ENCODE results near the gene AADAT. TPM values are rescaled to one million over a fixed set of nuclear protein-coding genes. Genes with fewer than 3 reads are reported as not detected.

Gene AADAT
- total and polyA plus RNA-seq, 2 of the 8 experiments (the other 6 are each of a cell fraction or from before 2014, with no cell fraction given), result 6.1 to 7.7 TPM

DNA sequence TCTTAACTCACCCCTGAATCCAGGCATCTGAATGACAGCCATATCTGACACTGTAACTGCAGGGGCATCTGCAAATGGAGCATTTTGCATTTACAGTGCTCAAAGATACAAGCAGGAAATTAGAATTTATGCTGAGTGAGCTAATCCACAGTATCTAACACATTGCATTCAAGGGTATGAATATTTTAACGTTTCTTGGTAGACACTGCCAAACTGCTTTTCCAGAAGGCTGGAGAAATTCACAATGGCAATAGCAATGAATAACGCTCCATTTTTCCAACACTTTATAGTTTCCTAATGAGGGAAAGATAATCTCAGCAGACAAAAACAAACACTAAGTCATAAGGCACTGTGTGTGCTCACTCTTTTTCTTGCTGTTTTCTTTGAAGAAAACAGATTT lies 30.9 kb downstream of the AADAT start:
- Histone ChIP-seq H4K5ac (ENCODE audit: insufficient read length, low read depth, low read length) (no peak overlapping the region), H2BK5ac (ENCODE audit: low read depth, low read length) (no peak overlapping the region), H3K56ac (replicated peaks; ENCODE audit: insufficient read length, low read depth, low read length) (no peak overlapping the region), H3K23me2 (ENCODE audit: low read depth, low read length) (no peaks in the 10 kb centered on the region), H3K23ac (ENCODE audit: insufficient read length) (no peak overlapping the region), H3K18ac (ENCODE audit: extremely low read depth, low read length) (no peak overlapping the region), H2AFZ (ENCODE audit: low read length) (no peak overlapping the region), H2BK20ac (ENCODE audit: low read length) (no peak overlapping the region), H3K9ac (replicated peaks in 1 of 4; ENCODE audit: extremely low read depth in 1 of 4, low read depth in 3 of 4, low read length in 3 of 4) (no peak overlapping the region), H3K27ac (ENCODE audit: low read depth, low read length) (no peak overlapping the region), H4K20me1 (replicated peaks in 1 of 2; ENCODE audit: control insufficient read depth in 1 of 2, insufficient read depth in 2 of 2, low read length in 2 of 2) (no peaks in the 10 kb centered on the region), H2BK15ac (ENCODE audit: low read length) (no peak overlapping the region), H4K91ac (replicated peaks; ENCODE audit: insufficient read length, low read length) (no peak overlapping the region), H3K4me2 (ENCODE audit: insufficient read depth in 1 of 2, low read depth in 2 of 2, low read length in 2 of 2) (no peak overlapping the region), H3K27me3 (replicated peaks in 1 of 4; ENCODE audit: control insufficient read depth in 3 of 4, extremely low read depth in 1 of 4, insufficient read depth in 3 of 4, low read length in 3 of 4) (peaks cover 0 to 2% (median 0%) of the 10 kb centered on the region in 4 experiments; a peak in 1 of 7 replicates), H3K79me2 (ENCODE audit: control insufficient read depth in 1 of 2, insufficient read depth in 2 of 2, low read length in 2 of 2) (no peaks in the 10 kb centered on the region), H3K4me1 (replicated peaks in 1 of 4; ENCODE audit: control insufficient read depth in 3 of 4, insufficient read depth in 4 of 4, low read length in 3 of 4) (peaks cover 0 to 5% (median 0%) of the 10 kb centered on the region in 4 experiments; a peak in 1 of 7 replicates), H3K4ac (replicated peaks; ENCODE audit: insufficient read length, low read depth, low read length) (no peak overlapping the region), H2BK12ac (ENCODE audit: low read depth, low read length) (no peak overlapping the region), H2BK120ac (replicated peaks; ENCODE audit: low read depth, low read length) (no peak overlapping the region), H3K9me3 (ENCODE audit: insufficient read depth in 2 of 2, low read depth in 1 of 2, low read length in 1 of 2) (no peaks in the 10 kb centered on the region), H2AK5ac (ENCODE audit: low read depth, low read length) (no peak overlapping the region), H3K14ac (ENCODE audit: insufficient read length) (no peak overlapping the region), H3K79me1 (ENCODE audit: low read depth, low read length) (no peaks in the 10 kb centered on the region), H3K4me3 (ENCODE audit: extremely low read depth in 1 of 4, insufficient read depth in 2 of 4, low read depth in 3 of 4, low read length in 4 of 4) (no peak overlapping the region), H3K36me3 (ENCODE audit: control insufficient read depth in 2 of 4, insufficient read depth in 4 of 4, low read length in 3 of 4) (peaks cover 0 to 8% (median 1%) of the 10 kb centered on the region in 4 experiments; a peak in 3 of 8 replicates), H4K8ac (ENCODE audit: extremely low read depth, insufficient read depth, low read length) (no peak overlapping the region)
- ChIA-PET POLR2A (ENCODE audit: partially characterized antibody) (interaction anchor here (1.3 kb wide), 1 partner anchor 12 kb away, joined by 3 read pairs; no protein-coding TSS in a partner anchor), CTCF (ENCODE audit: partially characterized antibody) (interaction anchor here (1.0 to 1.8 kb wide), 5 partner anchors 9 to 249 kb away, joined by 3 to 6 read pairs (median 4); no protein-coding TSS in a partner anchor)
- 89% methylated on average over 2 of the region's 2 CpGs; no CpG with 5 or more reads in 1 of the 2 experiments for WGBS, 2 experiments (ENCODE audit: extremely low coverage in 1 of 2, insufficient coverage in 1 of 2, insufficient read length in 1 of 2, insufficient replicate concordance in 2 of 2, low coverage in 1 of 2, low lambda C conversion rate in 2 of 2, missing lambda C conversion rate in 1 of 2)
- FAIRE-seq, result no peak
- DNase-seq (ENCODE audit: low read depth in 1 of 2, low spot score in 2 of 2), result no peak
- TF ChIP-seq CHD2 (IDR thresholded peaks at IDR 0.05; ENCODE audit: low read length) (no peak), SP4 (IDR thresholded peaks at IDR 0.05; ENCODE audit: low read length) (no peak), KDM5A (IDR thresholded peaks at IDR 0.05; ENCODE audit: low read length) (no peak), SAP30 (IDR thresholded peaks at IDR 0.05; ENCODE audit: insufficient read depth, insufficient replicate concordance, low read length) (no peak), CBX5 (IDR thresholded peaks at IDR 0.05; ENCODE audit: low read depth, low read length) (no peak)

All from H1 (cell line).